Kidney epithelial cell (primary cell): ENCODE measurements around the gene TAF4. TPM values are rescaled to one million over a fixed set of nuclear protein-coding genes. Genes with fewer than 3 reads are reported as not detected.
"Not testable (repeated sequence)": the region's sequence is repeated elsewhere in the genome, so short reads cannot be mapped to it uniquely, and the experiment has no call there.

Source experiments
- DNase-seq: peaks from one replicate; pipeline ENCODE4 v3.0.0-alpha.2; 2010; ENCODE audit warnings: low read depth
- H3K27me3 ChIP-seq: 2 replicates; pipeline ENCODE4 v1.6.0; 2011; ENCODE audit warnings: low read length; ENCODE audit not compliant: control insufficient read depth, insufficient read depth
- H3K36me3 ChIP-seq: 2 replicates; pipeline ENCODE4 v1.5.1; 2011; ENCODE audit warnings: low read length; ENCODE audit not compliant: control insufficient read depth, insufficient read depth
- H3K4me3 ChIP-seq: 2 replicates; pipeline ENCODE4 v1.5.1; 2011; ENCODE audit warnings: low read depth, mild to moderate bottlenecking, control low read depth, low read length
- CTCF ChIP-seq: IDR thresholded peaks from 2 replicates; pipeline ENCODE4 v1.5.1; 2011; ENCODE audit warnings: mild to moderate bottlenecking, moderate library complexity, low read length, control low read depth, inconsistent platforms; ENCODE audit not compliant: insufficient read depth, poor library complexity, severe bottlenecking
- total RNA-seq: library from RNA; depleted of rRNA; stranded (reverse); fragments of >200 nt; gene quantifications from 2 replicates; pipeline ENCODE4 v1.2.3, GENCODE V29; 2015

Gene TAF4
- total RNA-seq, 1 donor from 2014 or later: 5.9 TPM

DNA sequence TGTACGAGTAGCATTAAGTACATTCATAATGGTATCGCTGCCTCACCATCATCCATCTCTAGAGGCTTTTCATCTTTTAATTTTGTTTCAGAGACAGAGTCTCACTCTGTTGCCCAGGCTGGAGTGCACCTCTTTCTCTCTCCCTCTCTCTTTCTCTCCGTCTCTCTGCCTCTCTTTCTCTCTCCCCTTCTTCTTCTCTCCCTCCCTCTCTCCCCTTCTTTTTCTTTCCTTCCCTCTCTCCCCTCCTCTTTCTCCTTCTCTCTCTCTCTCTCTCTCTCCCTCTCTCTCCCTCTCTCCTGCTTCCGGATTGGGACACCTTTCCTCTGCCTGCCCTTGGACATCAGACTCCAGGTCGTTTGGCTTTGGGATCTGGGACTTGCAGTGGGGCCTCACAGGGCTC is 17.6 kb upstream of the TAF4 start:
- H3K4me3 ChIP-seq: no peak overlapping the region
- H3K36me3 ChIP-seq: no peaks in the 10 kb centered on the region
- H3K27me3 ChIP-seq: peaks cover 5% of the 10 kb centered on the region
- TF ChIP-seq CTCF: no peak
- DNase-seq: no peak

DNA sequence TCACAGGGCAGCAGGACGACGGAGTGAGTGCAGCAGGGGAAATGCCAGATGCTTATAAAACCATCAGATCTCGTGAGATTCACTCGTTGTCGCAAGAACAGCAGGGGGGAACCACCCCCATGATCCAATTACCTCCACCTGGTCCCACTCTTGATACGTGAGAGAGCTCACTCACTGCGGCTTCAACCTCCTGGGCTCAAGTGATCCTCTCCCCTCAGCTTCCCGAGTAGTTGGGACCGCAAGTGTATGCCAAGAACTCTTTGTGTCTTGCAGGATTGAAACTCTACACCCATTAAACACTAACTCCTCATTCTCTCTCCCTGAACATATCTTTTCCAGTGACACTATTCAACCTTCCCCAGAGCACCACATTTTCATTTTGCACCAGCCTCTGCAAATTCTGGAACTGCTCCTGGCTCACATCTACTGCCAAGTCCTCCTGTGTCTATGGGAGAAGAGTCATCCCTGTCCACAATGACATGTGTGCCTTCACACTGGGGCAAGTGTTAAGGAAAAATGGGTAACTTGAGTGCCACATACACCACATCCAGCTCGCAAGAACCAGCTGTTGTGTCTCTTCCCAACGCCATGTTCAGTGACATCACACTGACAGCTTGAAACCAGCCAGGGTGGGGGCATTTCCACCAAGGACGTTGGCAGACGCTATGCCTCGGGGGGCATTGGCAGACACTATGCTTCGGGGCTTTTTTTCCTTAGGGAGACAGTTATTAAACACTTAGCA is 14.7 kb upstream of the TAF4 start:
- H3K4me3 ChIP-seq: no peak overlapping the region
- DNase-seq: no peak
- no peak for TF ChIP-seq CTCF
- peaks cover 5% of the 10 kb centered on the region for H3K27me3 ChIP-seq
- H3K36me3 ChIP-seq: no peaks in the 10 kb centered on the region

GRCh38 chr20:62079166-62079565 is 13.5 kb upstream of the TAF4 start:
- Histone ChIP-seq H3K4me3 (no peak overlapping the region), H3K27me3 (peaks cover 5% of the 10 kb centered on the region), H3K36me3 (no peaks in the 10 kb centered on the region)
- no peak for TF ChIP-seq CTCF
- DNase-seq: no peak

DNA sequence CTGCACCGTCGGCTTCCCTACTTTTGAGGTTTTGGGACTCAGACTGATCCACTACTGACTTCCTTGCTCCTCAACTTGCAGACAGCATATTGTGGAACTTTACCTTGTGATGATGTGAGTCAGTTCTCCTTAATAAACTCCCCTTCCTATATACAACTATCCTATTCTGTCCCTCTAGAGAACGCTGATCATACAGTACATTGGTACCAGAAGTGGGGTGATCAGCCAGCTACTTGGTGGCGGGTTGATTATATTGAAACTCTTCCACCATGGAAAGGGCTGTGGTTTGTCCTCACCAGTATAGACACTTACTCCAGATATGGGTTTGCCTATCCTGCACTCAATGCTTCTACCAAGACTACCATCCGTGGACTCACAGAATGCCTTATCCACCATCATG is 7.6 kb upstream of the TAF4 start:
- H3K27me3 ChIP-seq: no peaks in the 10 kb centered on the region
- TF ChIP-seq CTCF: no peak
- no peaks in the 10 kb centered on the region for H3K36me3 ChIP-seq
- DNase-seq: no peak
- no peak overlapping the region for H3K4me3 ChIP-seq

DNA sequence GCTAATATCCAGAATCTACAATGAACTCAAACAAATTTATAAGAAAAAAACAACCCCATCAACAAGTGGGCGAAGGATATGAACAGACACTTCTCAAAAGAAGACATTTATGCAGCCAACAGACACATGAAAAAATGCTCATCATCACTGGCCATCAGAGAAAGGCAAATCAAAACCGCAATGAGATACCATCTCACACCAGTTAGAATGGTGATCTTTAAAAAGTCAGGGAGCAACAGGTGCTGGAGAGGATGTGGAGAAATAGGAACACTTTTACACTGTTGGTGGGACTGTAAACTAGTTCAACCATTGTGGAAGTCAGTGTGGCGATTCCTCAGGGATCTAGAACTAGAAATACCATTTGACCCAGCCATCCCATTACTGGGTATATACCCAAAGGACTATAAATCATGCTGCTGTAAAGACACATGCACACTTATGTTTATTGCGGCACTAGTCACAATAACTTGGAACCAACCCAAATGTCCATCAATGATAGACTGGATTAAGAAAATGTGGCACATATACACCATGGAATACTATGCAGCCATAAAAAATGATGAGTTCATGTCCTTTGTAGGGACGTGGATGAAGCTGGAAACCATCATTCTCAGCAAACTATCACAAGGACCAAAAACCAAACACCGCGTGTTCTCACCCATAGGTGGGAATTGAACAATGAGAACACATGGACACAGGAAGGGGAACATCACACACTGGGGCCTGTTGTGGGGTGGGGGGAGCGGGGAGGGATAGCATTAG is 6.2 kb upstream of the TAF4 start:
- not testable (repeated sequence) for H3K4me3 ChIP-seq, H3K36me3 ChIP-seq

DNA sequence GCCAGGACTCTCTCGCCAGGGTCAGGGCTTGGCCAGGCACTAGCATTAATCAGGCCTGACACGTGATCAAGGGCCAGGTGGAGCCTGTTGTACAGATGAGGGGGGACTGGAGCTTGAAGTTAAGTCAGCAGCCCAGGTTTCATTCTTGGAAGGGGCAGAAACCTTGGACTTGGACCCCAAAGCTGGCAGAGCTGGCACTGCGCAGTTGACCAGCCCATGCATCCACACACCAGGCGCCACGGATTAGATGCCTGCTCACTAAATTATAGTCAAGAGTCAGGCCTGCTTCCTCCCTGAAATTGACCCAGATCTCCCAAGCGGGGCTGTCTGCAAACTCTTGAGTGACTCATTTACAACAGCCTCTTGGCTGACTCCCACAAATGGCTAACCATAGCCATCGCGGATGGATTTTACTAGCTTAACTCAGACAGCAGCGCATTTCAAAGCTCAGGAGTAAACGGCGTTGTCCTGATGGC is 4.1 kb upstream of the TAF4 start:
- Histone ChIP-seq H3K4me3 (no peak overlapping the region), H3K27me3 (no peaks in the 10 kb centered on the region), H3K36me3 (no peaks in the 10 kb centered on the region)
- peak; percentile 45 for DNase-seq
- TF ChIP-seq CTCF: no peak

More for the DNA sequence above, 6.2 kb upstream of the TAF4 start:
- DNase-seq, H3K27me3 ChIP-seq: not testable (repeated sequence)
